Neural cell (in vitro differentiated cells): Measurements from ENCODE around the gene FLT1. TPM values are rescaled to one million over a fixed set of nuclear protein-coding genes. Genes with fewer than 3 reads are reported as not detected.

Experiments used
- H2AFZ ChIP-seq: fragments of 200-600, 300-800 bp; sonication (generic), shearing (Covaris generic); 2 replicates; pipeline ENCODE4 v1.6.0; 2014; ENCODE audit warnings: low read depth, mild to moderate bottlenecking, antibody characterized with exemption, low read length, moderate library complexity
- H3F3A ChIP-seq: fragments of 200-600 bp; shearing (Covaris generic); 2 replicates; pipeline ENCODE4 v1.6.1; 2016; ENCODE audit warnings: mild to moderate bottlenecking, moderate library complexity, mixed read lengths, antibody characterized with exemption, low read length; ENCODE audit not compliant: insufficient read depth, poor library complexity, severe bottlenecking
- H3K27ac ChIP-seq: fragments of 200-600, 300-800 bp; sonication (generic), shearing (Covaris generic); 2 replicates; pipeline ENCODE4 v1.5.1; 2014; ENCODE audit warnings: mild to moderate bottlenecking, low read length, moderate library complexity
- H3K27me3 ChIP-seq: fragments of 300-800, 200-600 bp; sonication (generic), shearing (Covaris generic); 2 replicates; pipeline ENCODE4 v1.6.0; 2014; ENCODE audit warnings: mild to moderate bottlenecking, low read depth, low read length, moderate library complexity; ENCODE audit not compliant: insufficient read depth
- H3K36me3 ChIP-seq: fragments of 300-800, 200-600 bp; sonication (generic), shearing (Covaris generic); 2 replicates; pipeline ENCODE4 v1.5.1; 2014; ENCODE audit warnings: mild to moderate bottlenecking, antibody characterized with exemption, low read length, moderate library complexity; ENCODE audit not compliant: insufficient read depth
- H3K4me2 ChIP-seq: fragments of 300-800, 200-600 bp; sonication (generic), shearing (Covaris generic); 2 replicates; pipeline ENCODE4 v1.6.0; 2014; ENCODE audit warnings: mild to moderate bottlenecking, low read length
- H3K4me3 ChIP-seq: fragments of 300-800, 200-600 bp; sonication (generic), shearing (Covaris generic); 2 replicates; pipeline ENCODE4 v1.5.1; 2014; ENCODE audit warnings: mild to moderate bottlenecking, low read length, moderate library complexity
- H3K79me2 ChIP-seq: fragments of 200-600 bp; shearing (Covaris generic); replicated peaks from 2 replicates; pipeline ENCODE4 v1.6.0; 2014; ENCODE audit warnings: mild to moderate bottlenecking, low read length, moderate library complexity; ENCODE audit not compliant: insufficient read depth
- H3K9ac ChIP-seq: fragments of 300-800, 200-600 bp; sonication (generic), shearing (Covaris generic); 2 replicates; pipeline ENCODE4 v1.6.1; 2016; ENCODE audit warnings: mild to moderate bottlenecking, low read length, mixed read lengths
- H3K9me2 ChIP-seq: fragments of 200-600 bp; shearing (Covaris generic); 2 replicates; pipeline ENCODE4 v1.6.1; 2016; ENCODE audit warnings: mild to moderate bottlenecking, low read length, mixed read lengths; ENCODE audit not compliant: insufficient read depth
- H3K9me3 ChIP-seq: fragments of 200-600, 300-800 bp; sonication (generic), shearing (Covaris generic); 2 replicates; pipeline ENCODE4 v1.6.1; 2016; ENCODE audit warnings: mild to moderate bottlenecking, mixed run types, low read length, moderate library complexity, mixed read lengths
- H4K20me1 ChIP-seq: fragments of 200-600 bp; shearing (Covaris generic); 2 replicates; pipeline ENCODE4 v1.6.1; 2016; ENCODE audit warnings: mild to moderate bottlenecking, mixed run types; ENCODE audit not compliant: insufficient read depth
- EP300 ChIP-seq: fragments of 450-650 bp; conservative IDR thresholded peaks from 2 replicates; pipeline ENCODE4 v1.6.1; 2014; ENCODE audit warnings: antibody characterized with exemption, mild to moderate bottlenecking, moderate library complexity; ENCODE audit not compliant: poor library complexity, severe bottlenecking
- EZH2 ChIP-seq: fragments of 200-600, 300-800 bp; shearing (Covaris generic), sonication (generic); IDR thresholded peaks from 2 replicates; pipeline ENCODE4 v1.6.1; 2014; ENCODE audit warnings: antibody characterized with exemption, low read length, borderline replicate concordance, mild to moderate bottlenecking; ENCODE audit not compliant: insufficient read depth, poor library complexity, severe bottlenecking
- MXI1 ChIP-seq: fragments of 450-650 bp; conservative IDR thresholded peaks from 2 replicates; pipeline ENCODE4 v1.6.1; 2014; ENCODE audit warnings: antibody characterized with exemption, mild to moderate bottlenecking; ENCODE audit not compliant: poor library complexity, severe bottlenecking
- POLR2AphosphoS5 ChIP-seq: IDR thresholded peaks from 2 replicates; pipeline ENCODE4 v1.6.1; 2012
- RAD21 ChIP-seq: fragments of 450-650 bp; conservative IDR thresholded peaks from 2 replicates; pipeline ENCODE4 v1.6.1; 2014; ENCODE audit warnings: antibody characterized with exemption, mild to moderate bottlenecking, moderate library complexity
- SMC3 ChIP-seq: fragments of 450-650 bp; conservative IDR thresholded peaks from 2 replicates; pipeline ENCODE4 v1.6.1; 2014; ENCODE audit warnings: antibody characterized with exemption, mild to moderate bottlenecking, moderate library complexity; ENCODE audit not compliant: poor library complexity
- TAF1 ChIP-seq: IDR thresholded peaks from 2 replicates; pipeline ENCODE4 v1.6.1; 2012; ENCODE audit warnings: low read depth
- polyA plus RNA-seq: library from polyadenylated mRNA; depleted of rRNA; stranded (reverse); fragments of >200 nt; gene quantifications from 2 replicates; pipeline ENCODE4 v1.2.3, GENCODE V29; 2014
- TF ChIP-seq, protein P1 (sequence below): fragments of 450-650 bp; IDR thresholded peaks from 2 replicates; pipeline ENCODE4 v1.5.1; 2014; ENCODE audit warnings: antibody characterized with exemption, mild to moderate bottlenecking, moderate library complexity; ENCODE audit not compliant: poor library complexity, severe bottlenecking
- TF ChIP-seq, protein P2 (sequence below): IDR thresholded peaks from 2 replicates; pipeline ENCODE4 v1.6.1; 2012; ENCODE audit warnings: borderline replicate concordance

Gene FLT1
- polyA plus RNA-seq, 1 donor from 2014 or later: not detected

DNA sequence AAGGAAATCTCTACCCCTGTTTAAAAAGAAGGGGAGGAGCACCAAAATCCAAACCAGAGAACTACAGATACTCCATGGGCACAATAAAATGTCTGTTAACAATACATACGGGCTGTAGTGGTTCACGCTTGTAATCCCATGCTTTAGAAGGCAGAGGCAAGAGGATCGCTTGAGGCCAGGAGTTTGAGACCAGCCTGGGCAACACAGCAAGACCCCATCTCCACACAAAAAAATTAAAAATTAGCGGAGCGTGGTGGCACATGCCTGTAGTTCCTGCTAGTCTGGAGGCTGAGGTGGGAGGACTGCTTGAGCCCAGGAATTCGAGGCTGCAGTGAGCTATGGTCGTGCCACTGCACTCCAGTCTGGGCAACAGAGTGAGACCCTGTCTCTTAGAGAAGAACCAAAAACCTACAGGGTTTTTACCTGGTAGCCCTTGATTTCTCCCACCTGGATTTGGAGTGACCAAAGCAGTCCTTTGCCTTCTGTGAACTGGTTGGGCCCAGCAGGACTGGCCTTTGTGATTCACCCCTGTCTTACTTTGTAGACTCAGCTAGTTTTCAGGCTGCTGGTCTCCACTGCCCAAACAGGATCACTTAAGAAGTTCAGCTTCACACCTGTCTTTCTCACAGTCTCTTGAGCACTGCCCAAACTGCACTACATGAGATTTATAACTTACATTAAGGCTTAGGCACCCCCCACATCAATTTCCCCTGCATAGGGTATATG lies 38.7 kb upstream of the FLT1 start:
- H3K4me3 ChIP-seq: no peak overlapping the region
- no peak overlapping the region for H2AFZ ChIP-seq
- no peaks in the 10 kb centered on the region for H4K20me1 ChIP-seq
- H3K27me3 ChIP-seq: peaks cover 58% of the 10 kb centered on the region
- H3K79me2 ChIP-seq: no peaks in the 10 kb centered on the region
- H3K36me3 ChIP-seq: no peaks in the 10 kb centered on the region
- no peak overlapping the region for H3K9ac ChIP-seq
- no peak overlapping the region for H3K27ac ChIP-seq
- TF ChIP-seq RAD21 (no peak), TAF1 (no peak), MXI1 (no peak), POLR2AphosphoS5 (no peak), EP300 (no peak), SMC3 (no peak)
- TF ChIP-seq, protein P1, sequence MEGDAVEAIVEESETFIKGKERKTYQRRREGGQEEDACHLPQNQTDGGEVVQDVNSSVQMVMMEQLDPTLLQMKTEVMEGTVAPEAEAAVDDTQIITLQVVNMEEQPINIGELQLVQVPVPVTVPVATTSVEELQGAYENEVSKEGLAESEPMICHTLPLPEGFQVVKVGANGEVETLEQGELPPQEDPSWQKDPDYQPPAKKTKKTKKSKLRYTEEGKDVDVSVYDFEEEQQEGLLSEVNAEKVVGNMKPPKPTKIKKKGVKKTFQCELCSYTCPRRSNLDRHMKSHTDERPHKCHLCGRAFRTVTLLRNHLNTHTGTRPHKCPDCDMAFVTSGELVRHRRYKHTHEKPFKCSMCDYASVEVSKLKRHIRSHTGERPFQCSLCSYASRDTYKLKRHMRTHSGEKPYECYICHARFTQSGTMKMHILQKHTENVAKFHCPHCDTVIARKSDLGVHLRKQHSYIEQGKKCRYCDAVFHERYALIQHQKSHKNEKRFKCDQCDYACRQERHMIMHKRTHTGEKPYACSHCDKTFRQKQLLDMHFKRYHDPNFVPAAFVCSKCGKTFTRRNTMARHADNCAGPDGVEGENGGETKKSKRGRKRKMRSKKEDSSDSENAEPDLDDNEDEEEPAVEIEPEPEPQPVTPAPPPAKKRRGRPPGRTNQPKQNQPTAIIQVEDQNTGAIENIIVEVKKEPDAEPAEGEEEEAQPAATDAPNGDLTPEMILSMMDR: no peak
- TF ChIP-seq, protein P2, sequence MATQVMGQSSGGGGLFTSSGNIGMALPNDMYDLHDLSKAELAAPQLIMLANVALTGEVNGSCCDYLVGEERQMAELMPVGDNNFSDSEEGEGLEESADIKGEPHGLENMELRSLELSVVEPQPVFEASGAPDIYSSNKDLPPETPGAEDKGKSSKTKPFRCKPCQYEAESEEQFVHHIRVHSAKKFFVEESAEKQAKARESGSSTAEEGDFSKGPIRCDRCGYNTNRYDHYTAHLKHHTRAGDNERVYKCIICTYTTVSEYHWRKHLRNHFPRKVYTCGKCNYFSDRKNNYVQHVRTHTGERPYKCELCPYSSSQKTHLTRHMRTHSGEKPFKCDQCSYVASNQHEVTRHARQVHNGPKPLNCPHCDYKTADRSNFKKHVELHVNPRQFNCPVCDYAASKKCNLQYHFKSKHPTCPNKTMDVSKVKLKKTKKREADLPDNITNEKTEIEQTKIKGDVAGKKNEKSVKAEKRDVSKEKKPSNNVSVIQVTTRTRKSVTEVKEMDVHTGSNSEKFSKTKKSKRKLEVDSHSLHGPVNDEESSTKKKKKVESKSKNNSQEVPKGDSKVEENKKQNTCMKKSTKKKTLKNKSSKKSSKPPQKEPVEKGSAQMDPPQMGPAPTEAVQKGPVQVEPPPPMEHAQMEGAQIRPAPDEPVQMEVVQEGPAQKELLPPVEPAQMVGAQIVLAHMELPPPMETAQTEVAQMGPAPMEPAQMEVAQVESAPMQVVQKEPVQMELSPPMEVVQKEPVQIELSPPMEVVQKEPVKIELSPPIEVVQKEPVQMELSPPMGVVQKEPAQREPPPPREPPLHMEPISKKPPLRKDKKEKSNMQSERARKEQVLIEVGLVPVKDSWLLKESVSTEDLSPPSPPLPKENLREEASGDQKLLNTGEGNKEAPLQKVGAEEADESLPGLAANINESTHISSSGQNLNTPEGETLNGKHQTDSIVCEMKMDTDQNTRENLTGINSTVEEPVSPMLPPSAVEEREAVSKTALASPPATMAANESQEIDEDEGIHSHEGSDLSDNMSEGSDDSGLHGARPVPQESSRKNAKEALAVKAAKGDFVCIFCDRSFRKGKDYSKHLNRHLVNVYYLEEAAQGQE: no peak
- H3F3A ChIP-seq: no peaks in the 10 kb centered on the region
- H3K9me3 ChIP-seq: no peaks in the 10 kb centered on the region
- H3K9me2 ChIP-seq: no peaks in the 10 kb centered on the region
- no peak overlapping the region for H3K4me2 ChIP-seq

DNA sequence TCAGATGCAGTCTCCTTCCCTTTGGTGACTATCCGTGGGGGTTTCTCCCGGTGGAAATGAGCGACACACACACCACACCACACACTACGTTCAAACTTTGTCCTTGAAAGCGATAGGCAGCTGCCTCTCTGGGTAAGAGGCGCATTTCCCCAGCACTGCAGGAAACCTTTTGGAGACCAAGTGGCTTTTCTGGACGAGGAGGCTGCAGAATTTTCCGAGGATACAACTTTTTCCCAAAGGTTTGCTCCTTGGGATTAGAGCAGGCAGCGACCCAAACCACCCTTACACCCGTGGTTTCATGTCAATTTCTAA lies 38.2 kb upstream of the FLT1 start:
- no peaks in the 10 kb centered on the region for H3K36me3 ChIP-seq
- no peaks in the 10 kb centered on the region for H3K79me2 ChIP-seq
- H3K27me3 ChIP-seq: peaks cover 58% of the 10 kb centered on the region
- no peaks in the 10 kb centered on the region for H3F3A ChIP-seq
- no peaks in the 10 kb centered on the region for H3K9me2 ChIP-seq
- no peaks in the 10 kb centered on the region for H4K20me1 ChIP-seq
- H2AFZ ChIP-seq: no peak overlapping the region
- H3K9me3 ChIP-seq: no peaks in the 10 kb centered on the region
- no peak overlapping the region for H3K4me2 ChIP-seq
- peak overlapping the region; percentile 63 for H3K4me3 ChIP-seq
- no peak overlapping the region for H3K27ac ChIP-seq
- H3K9ac ChIP-seq: no peak overlapping the region
- no peak for TF ChIP-seq MXI1
- TF ChIP-seq, protein P1: no peak
- no peak for TF ChIP-seq EP300
- no peak for TF ChIP-seq TAF1
- TF ChIP-seq EZH2: no peak
- no peak for TF ChIP-seq SMC3
- no peak for TF ChIP-seq RAD21
